ENCODE results near the gene ADGRL2.

The ADGRL2 gene

DNA sequence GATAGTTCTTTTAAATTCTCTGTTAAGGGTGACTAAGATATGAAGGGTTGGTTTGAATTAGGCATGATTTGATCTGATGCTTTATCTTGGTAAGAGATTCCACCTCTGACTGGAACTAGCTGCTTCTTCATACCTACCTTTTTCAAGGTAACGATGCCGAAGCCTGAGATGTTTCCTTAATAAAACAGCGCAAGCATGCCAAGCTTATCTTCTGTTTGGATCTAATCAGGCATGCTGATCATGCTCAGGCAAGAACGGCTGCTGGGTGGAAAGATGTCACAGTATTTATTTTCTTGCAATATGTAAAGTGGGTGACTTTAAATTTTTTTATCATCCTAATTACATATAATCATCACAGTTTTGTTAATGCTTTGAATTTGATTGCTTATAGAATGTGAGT is 148.7 kb downstream of the ADGRL2 start:
- H3K23ac ChIP-seq (ENCODE audit: low read depth, low read length, poor library complexity), result no peak overlapping the region
- H3K14ac ChIP-seq (ENCODE audit: low read length), result no peak overlapping the region
- peaks cover 4 to 99% of the 10 kb centered on the region in 2 donors for H3K36me3 ChIP-seq (replicated peaks in 1 of 2; ENCODE audit: control insufficient read depth in 2 of 2, insufficient read depth in 2 of 2, low read length in 2 of 2)

DNA sequence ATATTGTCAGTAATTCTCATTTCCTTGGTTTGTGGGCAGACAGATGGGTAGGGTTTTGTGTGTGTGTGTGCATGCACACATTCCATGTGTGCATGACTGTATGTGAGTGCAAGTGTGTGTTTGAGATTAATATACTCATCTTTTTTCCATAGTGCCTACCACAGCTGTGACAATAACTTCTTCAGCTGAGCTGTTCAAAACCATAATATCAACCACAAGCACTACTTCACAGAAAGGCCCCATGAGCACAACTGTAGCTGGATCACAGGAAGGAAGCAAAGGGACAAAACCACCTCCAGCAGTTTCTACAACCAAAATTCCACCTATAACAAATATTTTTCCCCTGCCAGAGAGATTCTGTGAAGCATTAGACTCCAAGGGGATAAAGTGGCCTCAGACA is 149.3 kb downstream of the ADGRL2 start:
- H4K8ac ChIP-seq (ENCODE audit: low read depth, low read length), result no peak overlapping the region
- H3K27ac ChIP-seq (replicated peaks; ENCODE audit: low read length), result no peak overlapping the region
- no peak overlapping the region for H3K23ac ChIP-seq (ENCODE audit: low read depth, low read length, poor library complexity)
- H2AFZ ChIP-seq (ENCODE audit: low read length), result no peak overlapping the region
- H3K79me1 ChIP-seq (ENCODE audit: low read depth, low read length), result no peaks in the 10 kb centered on the region
- no peak overlapping the region for H2AK5ac ChIP-seq (ENCODE audit: low read depth, low read length)
- no peaks in the 10 kb centered on the region for H3K9me3 ChIP-seq (replicated peaks in 1 of 2; ENCODE audit: control insufficient read depth in 2 of 2, insufficient read depth in 1 of 2, low read depth in 1 of 2, low read length in 2 of 2)
- H3K4me2 ChIP-seq (ENCODE audit: insufficient read depth, low read length, poor library complexity, severe bottlenecking), result no peak overlapping the region
- peaks cover 4 to 99% of the 10 kb centered on the region in 2 donors for H3K36me3 ChIP-seq (replicated peaks in 1 of 2; ENCODE audit: control insufficient read depth in 2 of 2, insufficient read depth in 2 of 2, low read length in 2 of 2)
- H4K91ac ChIP-seq (ENCODE audit: low read depth, low read length, poor library complexity), result no peak overlapping the region
- no peak overlapping the region for H3K14ac ChIP-seq (ENCODE audit: low read length)
- no peak overlapping the region for H2BK5ac ChIP-seq (ENCODE audit: low read length)
- DNase-seq (ENCODE audit: low spot score), result no peak
- no peaks in the 10 kb centered on the region for H3K27me3 ChIP-seq (ENCODE audit: control insufficient read depth in 3 of 3, insufficient read depth in 3 of 3, low read depth in 1 of 3, low read length in 3 of 3)
- H3K9ac ChIP-seq (ENCODE audit: low read depth, low read length, poor library complexity), result no peak overlapping the region
- H3K18ac ChIP-seq (ENCODE audit: low read length), result no peak overlapping the region
- H3K4ac ChIP-seq (ENCODE audit: low read length), result no peak overlapping the region
- H2BK12ac ChIP-seq (ENCODE audit: low read length), result no peak overlapping the region
- no peak overlapping the region for H3K4me3 ChIP-seq (ENCODE audit: low read length in 2 of 2)
- peaks cover 0 to 4% of the 10 kb centered on the region in 2 donors for H3K4me1 ChIP-seq (ENCODE audit: control insufficient read depth in 2 of 2, insufficient read depth in 1 of 2, low read depth in 1 of 2, low read length in 2 of 2)
- H2BK15ac ChIP-seq (ENCODE audit: low read length), result no peak overlapping the region
- H2BK120ac ChIP-seq (ENCODE audit: low read depth, low read length), result no peak overlapping the region

More for the DNA sequence above, 148.7 kb downstream of the ADGRL2 start:
- Histone ChIP-seq H3K27ac (replicated peaks; ENCODE audit: low read length) (no peak overlapping the region), H3K4me1 (ENCODE audit: control insufficient read depth in 2 of 2, insufficient read depth in 1 of 2, low read depth in 1 of 2, low read length in 2 of 2) (peaks cover 0 to 4% of the 10 kb centered on the region in 2 donors), H3K9me3 (replicated peaks in 1 of 2; ENCODE audit: control insufficient read depth in 2 of 2, insufficient read depth in 1 of 2, low read depth in 1 of 2, low read length in 2 of 2) (no peaks in the 10 kb centered on the region), H3K27me3 (ENCODE audit: control insufficient read depth in 3 of 3, insufficient read depth in 3 of 3, low read depth in 1 of 3, low read length in 3 of 3) (no peaks in the 10 kb centered on the region), H3K4ac (ENCODE audit: low read length) (no peak overlapping the region), H2AK5ac (ENCODE audit: low read depth, low read length) (no peak overlapping the region), H3K79me1 (ENCODE audit: low read depth, low read length) (no peaks in the 10 kb centered on the region), H2BK15ac (ENCODE audit: low read length) (no peak overlapping the region), H2BK5ac (ENCODE audit: low read length) (no peak overlapping the region), H2AFZ (ENCODE audit: low read length) (no peak overlapping the region), H3K4me2 (ENCODE audit: insufficient read depth, low read length, poor library complexity, severe bottlenecking) (no peak overlapping the region), H3K18ac (ENCODE audit: low read length) (no peak overlapping the region), H2BK120ac (ENCODE audit: low read depth, low read length) (no peak overlapping the region), H4K8ac (ENCODE audit: low read depth, low read length) (no peak overlapping the region), H3K4me3 (ENCODE audit: low read length in 2 of 2) (no peak overlapping the region), H2BK12ac (ENCODE audit: low read length) (no peak overlapping the region), H3K9ac (ENCODE audit: low read depth, low read length, poor library complexity) (no peak overlapping the region), H4K91ac (ENCODE audit: low read depth, low read length, poor library complexity) (no peak overlapping the region)
- no peak for DNase-seq (ENCODE audit: low spot score)
- no CpG with 5 or more reads among the region's 4 CpGs for WGBS, 2 donors (ENCODE audit: extremely low coverage in 2 of 2, insufficient read length in 2 of 2, insufficient replicate concordance in 1 of 2)

DNA sequence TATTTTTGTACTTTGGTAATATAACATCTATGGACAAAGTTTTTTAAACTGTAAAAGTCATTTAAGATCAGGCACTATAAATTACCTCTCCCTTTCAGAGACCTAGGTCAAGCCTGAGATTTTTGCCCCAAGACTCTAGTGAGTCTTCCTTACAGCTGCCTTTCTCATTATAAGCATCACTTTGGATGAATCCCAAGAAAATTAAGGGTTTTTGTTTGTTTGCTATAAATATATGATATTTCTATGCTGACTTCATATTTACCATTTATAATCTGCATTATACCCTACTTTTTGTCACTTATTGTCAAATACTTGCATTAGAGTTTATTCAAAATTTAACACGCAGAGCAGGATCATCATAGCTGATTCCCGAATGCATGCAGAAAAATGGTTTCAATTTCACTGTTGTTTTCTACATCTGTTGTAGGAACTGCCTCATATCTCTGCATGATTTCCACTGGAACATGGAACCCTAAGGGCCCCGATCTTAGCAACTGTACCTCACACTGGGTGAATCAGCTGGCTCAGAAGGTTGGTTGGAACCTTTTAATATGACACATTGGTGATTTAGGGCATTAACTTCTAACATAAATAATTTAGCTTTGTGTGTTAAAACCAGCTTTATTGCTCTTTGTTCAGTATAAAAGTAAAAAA is 150.0 kb downstream of the ADGRL2 start:
- WGBS, 2 donors (ENCODE audit: extremely low coverage in 2 of 2, insufficient read length in 2 of 2, insufficient replicate concordance in 1 of 2), result no CpG with 5 or more reads among the region's 3 CpGs
- H3K18ac ChIP-seq (ENCODE audit: low read length), result no peak overlapping the region
- H3K23ac ChIP-seq (ENCODE audit: low read depth, low read length, poor library complexity), result no peak overlapping the region
- no peak overlapping the region for H4K8ac ChIP-seq (ENCODE audit: low read depth, low read length)
- no peaks in the 10 kb centered on the region for H3K9me3 ChIP-seq (replicated peaks in 1 of 2; ENCODE audit: control insufficient read depth in 2 of 2, insufficient read depth in 1 of 2, low read depth in 1 of 2, low read length in 2 of 2)
- DNase-seq (ENCODE audit: low spot score), result no peak
- H3K27ac ChIP-seq (replicated peaks; ENCODE audit: low read length), result no peak overlapping the region
- no peak overlapping the region for H3K4me3 ChIP-seq (ENCODE audit: low read length in 2 of 2)
- H3K79me1 ChIP-seq (ENCODE audit: low read depth, low read length), result no peaks in the 10 kb centered on the region
- H3K14ac ChIP-seq (ENCODE audit: low read length), result no peak overlapping the region
- no peak overlapping the region for H2BK120ac ChIP-seq (ENCODE audit: low read depth, low read length)
- no peak overlapping the region for H2BK12ac ChIP-seq (ENCODE audit: low read length)
- no peak overlapping the region for H2BK15ac ChIP-seq (ENCODE audit: low read length)
- no peaks in the 10 kb centered on the region for H3K27me3 ChIP-seq (ENCODE audit: control insufficient read depth in 3 of 3, insufficient read depth in 3 of 3, low read depth in 1 of 3, low read length in 3 of 3)
- H2AK5ac ChIP-seq (ENCODE audit: low read depth, low read length), result no peak overlapping the region
- peaks cover 0 to 4% of the 10 kb centered on the region in 2 donors for H3K4me1 ChIP-seq (ENCODE audit: control insufficient read depth in 2 of 2, insufficient read depth in 1 of 2, low read depth in 1 of 2, low read length in 2 of 2)
- H3K9ac ChIP-seq (ENCODE audit: low read depth, low read length, poor library complexity), result no peak overlapping the region
- no peak overlapping the region for H3K4me2 ChIP-seq (ENCODE audit: insufficient read depth, low read length, poor library complexity, severe bottlenecking)
- H3K36me3 ChIP-seq (replicated peaks in 1 of 2; ENCODE audit: control insufficient read depth in 2 of 2, insufficient read depth in 2 of 2, low read length in 2 of 2), result peaks cover 4 to 99% of the 10 kb centered on the region in 2 donors
- H3K4ac ChIP-seq (ENCODE audit: low read length), result no peak overlapping the region
- no peak overlapping the region for H2BK5ac ChIP-seq (ENCODE audit: low read length)
- no peak overlapping the region for H2AFZ ChIP-seq (ENCODE audit: low read length)
- no peak overlapping the region for H4K91ac ChIP-seq (ENCODE audit: low read depth, low read length, poor library complexity)

DNA sequence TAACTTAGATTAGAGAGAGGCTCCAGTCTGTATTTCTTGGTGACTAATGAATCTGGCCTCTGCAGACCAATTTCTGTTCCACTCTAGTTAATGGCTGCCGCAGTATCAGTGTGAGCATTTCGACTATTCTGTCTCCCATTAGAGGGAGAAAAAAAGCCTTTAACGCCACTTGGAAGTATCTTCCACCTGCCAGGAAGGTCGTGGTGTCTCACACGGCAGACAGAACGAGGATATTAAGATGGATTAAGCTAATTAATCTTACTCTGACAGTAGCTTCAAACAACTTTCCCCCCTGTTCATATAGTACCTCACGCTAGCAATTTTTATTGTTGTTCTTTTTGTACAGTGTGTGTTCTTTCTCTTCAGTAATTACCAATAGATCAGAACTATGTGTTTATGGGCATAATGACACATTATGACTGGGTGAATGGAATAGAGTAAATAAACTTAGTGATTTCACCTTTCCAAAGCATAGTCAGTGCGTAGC is 153.8 kb downstream of the ADGRL2 start:
- H4K8ac ChIP-seq (ENCODE audit: low read depth, low read length), result no peak overlapping the region
- no peak overlapping the region for H3K23ac ChIP-seq (ENCODE audit: low read depth, low read length, poor library complexity)
- H2BK12ac ChIP-seq (ENCODE audit: low read length), result no peak overlapping the region
- H3K4me3 ChIP-seq (ENCODE audit: low read length in 2 of 2), result no peak overlapping the region
- H2AFZ ChIP-seq (ENCODE audit: low read length), result no peak overlapping the region
- no peaks in the 10 kb centered on the region for H3K79me1 ChIP-seq (ENCODE audit: low read depth, low read length)
- no peak overlapping the region for H3K18ac ChIP-seq (ENCODE audit: low read length)
- H3K4me1 ChIP-seq (ENCODE audit: control insufficient read depth in 2 of 2, insufficient read depth in 1 of 2, low read depth in 1 of 2, low read length in 2 of 2), result peaks cover 0 to 3% of the 10 kb centered on the region in 2 donors
- no peak overlapping the region for H2BK5ac ChIP-seq (ENCODE audit: low read length)
- no peak overlapping the region for H2BK15ac ChIP-seq (ENCODE audit: low read length)
- no CpG with 5 or more reads among the region's 8 CpGs for WGBS, 2 donors (ENCODE audit: extremely low coverage in 2 of 2, insufficient read length in 2 of 2, insufficient replicate concordance in 1 of 2)
- H3K14ac ChIP-seq (ENCODE audit: low read length), result no peak overlapping the region
- no peak overlapping the region for H3K27ac ChIP-seq (replicated peaks; ENCODE audit: low read length)
- no peak overlapping the region for H2AK5ac ChIP-seq (ENCODE audit: low read depth, low read length)
- no peak overlapping the region for H3K9ac ChIP-seq (ENCODE audit: low read depth, low read length, poor library complexity)
- H3K9me3 ChIP-seq (replicated peaks in 1 of 2; ENCODE audit: control insufficient read depth in 2 of 2, insufficient read depth in 1 of 2, low read depth in 1 of 2, low read length in 2 of 2), result peaks cover 2 to 27% of the 10 kb centered on the region in 2 donors
- H3K36me3 ChIP-seq (replicated peaks in 1 of 2; ENCODE audit: control insufficient read depth in 2 of 2, insufficient read depth in 2 of 2, low read length in 2 of 2), result peaks cover 9 to 100% of the 10 kb centered on the region in 2 donors
- no peak overlapping the region for H2BK120ac ChIP-seq (ENCODE audit: low read depth, low read length)
- no peaks in the 10 kb centered on the region for H3K27me3 ChIP-seq (ENCODE audit: control insufficient read depth in 3 of 3, insufficient read depth in 3 of 3, low read depth in 1 of 3, low read length in 3 of 3)
- DNase-seq (ENCODE audit: low spot score), result no peak
- no peak overlapping the region for H4K91ac ChIP-seq (ENCODE audit: low read depth, low read length, poor library complexity)
- H3K4ac ChIP-seq (ENCODE audit: low read length), result no peak overlapping the region
- H3K4me2 ChIP-seq (ENCODE audit: insufficient read depth, low read length, poor library complexity, severe bottlenecking), result no peak overlapping the region

All from neuronal stem cell (in vitro differentiated cells).